Ramos (cell line): Measurements from ENCODE around the gene CPXM1.
"Not testable (repeated sequence)": the region's sequence is repeated elsewhere in the genome, so short reads cannot be mapped to it uniquely, and the experiment has no call there.

Source experiments
- in situ Hi-C: fragments of 300-500 bp; cut with MboI; formaldehyde crosslinking; loops from one replicate; pipeline ENCODE4 v1.14.3; 2022; ENCODE audit warnings: low sequenced_read_pairs; ENCODE audit not compliant: unreplicated experiment

Gene CPXM1

GRCh38 chr20:2825761-2826160 lies 25.3 kb upstream of the CPXM1 start:
- in situ Hi-C loops = no loop called here

GRCh38 chr20:2822073-2822472 lies 21.6 kb upstream of the CPXM1 start:
- in situ Hi-C loops = no loop called here

- in situ Hi-C loops = no loop called here
Measured at GRCh38 chr20:2820896-2821869, 20.8 kb upstream of the CPXM1 start.

- in situ Hi-C loops = no loop called here
Measured at GRCh38 chr20:2820084-2820895, 19.9 kb upstream of the CPXM1 start.

- in situ Hi-C loops = no loop called here
Measured at GRCh38 chr20:2817891-2818595, 17.6 kb upstream of the CPXM1 start.

GRCh38 chr20:2817341-2817726 lies 16.9 kb upstream of the CPXM1 start:
- in situ Hi-C loops = no loop called here

- in situ Hi-C loops = no loop called here
Measured at GRCh38 chr20:2816583-2817340, 16.3 kb upstream of the CPXM1 start.

- in situ Hi-C loops = no loop called here
Measured at GRCh38 chr20:2816030-2816582, 15.7 kb upstream of the CPXM1 start, which contains the start of gene TMEM239. TSS of gene TMEM239 (plus strand) at chr20:2816364. CDS start at chr20:2816555, 191 bp downstream.

GRCh38 chr20:2815242-2815900 lies 14.9 kb upstream of the CPXM1 start:
- in situ Hi-C loops = no loop called here

GRCh38 chr20:2814587-2815051 lies 14.2 kb upstream of the CPXM1 start, which contains the start of gene C20orf141:
TSS of gene C20orf141 (plus strand) at chr20:2814987. CDS start at chr20:2815185, 198 bp downstream.
- in situ Hi-C loops = no loop called here

GRCh38 chr20:2814076-2814475 lies 13.6 kb upstream of the CPXM1 start:
- in situ Hi-C loops = no loop called here

- in situ Hi-C loops = no loop called here
Measured at GRCh38 chr20:2812189-2812588, 11.8 kb upstream of the CPXM1 start.

- in situ Hi-C loops = no loop called here
Measured at GRCh38 chr20:2809690-2810089, 9.3 kb upstream of the CPXM1 start.

- in situ Hi-C loops = not testable (repeated sequence)
Measured at GRCh38 chr20:2807929-2808328, 7.5 kb upstream of the CPXM1 start.

GRCh38 chr20:2807019-2807418 lies 6.6 kb upstream of the CPXM1 start:
- in situ Hi-C loops = no loop called here

- in situ Hi-C loops = no loop called here
Measured at GRCh38 chr20:2806351-2806701, 5.9 kb upstream of the CPXM1 start.

- in situ Hi-C loops = no loop called here
Measured at GRCh38 chr20:2805689-2806350, 5.4 kb upstream of the CPXM1 start.
